ENCODE measurements around the gene LTA.

GRCh38 chr6:31541059-31541657 lies 30.9 kb upstream of the LTA start:
- TF ChIP-seq, protein P1, sequence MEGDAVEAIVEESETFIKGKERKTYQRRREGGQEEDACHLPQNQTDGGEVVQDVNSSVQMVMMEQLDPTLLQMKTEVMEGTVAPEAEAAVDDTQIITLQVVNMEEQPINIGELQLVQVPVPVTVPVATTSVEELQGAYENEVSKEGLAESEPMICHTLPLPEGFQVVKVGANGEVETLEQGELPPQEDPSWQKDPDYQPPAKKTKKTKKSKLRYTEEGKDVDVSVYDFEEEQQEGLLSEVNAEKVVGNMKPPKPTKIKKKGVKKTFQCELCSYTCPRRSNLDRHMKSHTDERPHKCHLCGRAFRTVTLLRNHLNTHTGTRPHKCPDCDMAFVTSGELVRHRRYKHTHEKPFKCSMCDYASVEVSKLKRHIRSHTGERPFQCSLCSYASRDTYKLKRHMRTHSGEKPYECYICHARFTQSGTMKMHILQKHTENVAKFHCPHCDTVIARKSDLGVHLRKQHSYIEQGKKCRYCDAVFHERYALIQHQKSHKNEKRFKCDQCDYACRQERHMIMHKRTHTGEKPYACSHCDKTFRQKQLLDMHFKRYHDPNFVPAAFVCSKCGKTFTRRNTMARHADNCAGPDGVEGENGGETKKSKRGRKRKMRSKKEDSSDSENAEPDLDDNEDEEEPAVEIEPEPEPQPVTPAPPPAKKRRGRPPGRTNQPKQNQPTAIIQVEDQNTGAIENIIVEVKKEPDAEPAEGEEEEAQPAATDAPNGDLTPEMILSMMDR (conservative IDR thresholded peaks at IDR 0.05; ENCODE audit: low read length), result no peak
- no peak for TF ChIP-seq EZH2phosphoT487 (IDR thresholded peaks at IDR 0.05; ENCODE audit: borderline replicate concordance, low read depth, low read length)
